ENCODE results near the gene ALDH8A1. TPM values are rescaled to one million over a fixed set of nuclear protein-coding genes. Genes with fewer than 3 reads are reported as not detected.

ALDH8A1 gene
- polyA plus RNA-seq, 1 of the 3 experiments (the other 2 are of a cell fraction) = 0.25 TPM

GRCh38 chr6:134921276-134921675 is 28.6 kb downstream of the ALDH8A1 start:
- WGBS (ENCODE audit: low lambda C conversion rate) = 92% methylated on average over 4 of the region's 5 CpGs
- H3K4me2 ChIP-seq = no peak overlapping the region
- H3K9me3 ChIP-seq = no peaks in the 10 kb centered on the region
- TF ChIP-seq MXI1 (IDR thresholded peaks at IDR 0.05; ENCODE audit: low read depth, low read length) (no peak), FOSL2 (IDR thresholded peaks at IDR 0.05; ENCODE audit: borderline replicate concordance, low read depth) (no peak), RAD21 (IDR thresholded peaks at IDR 0.05; ENCODE audit: low read length) (no peak), TCF12 (IDR thresholded peaks at IDR 0.05) (no peak), GABPA (IDR thresholded peaks at IDR 0.05; ENCODE audit: low read depth) (no peak), GATA2 (CRISPR knock-in tag; IDR thresholded peaks at IDR 0.05) (no peak), RFX5 (IDR thresholded peaks at IDR 0.05; ENCODE audit: low read length) (no peak), FOXM1 (IDR thresholded peaks at IDR 0.05; ENCODE audit: low read depth) (no peak), RCOR1 (IDR thresholded peaks at IDR 0.05; ENCODE audit: low read length) (no peak), NRF1 (IDR thresholded peaks at IDR 0.05; ENCODE audit: low read depth, low read length) (no peak), CTCF (IDR thresholded peaks at IDR 0.05) (no peak), EZH2phosphoT487 (IDR thresholded peaks at IDR 0.05; ENCODE audit: borderline replicate concordance, low read depth) (no peak), POLR2AphosphoS5 (IDR thresholded peaks at IDR 0.05; ENCODE audit: low read depth, low read length) (no peak), IRF3 (IDR thresholded peaks at IDR 0.05; ENCODE audit: low read depth, low read length) (no peak), CHD2 (IDR thresholded peaks at IDR 0.05; ENCODE audit: low read length, partially characterized antibody) (no peak), RXRA (IDR thresholded peaks at IDR 0.05; ENCODE audit: borderline replicate concordance, low read depth) (no peak), JUND (IDR thresholded peaks at IDR 0.05) (no peak)
- TF ChIP-seq, protein P1, sequence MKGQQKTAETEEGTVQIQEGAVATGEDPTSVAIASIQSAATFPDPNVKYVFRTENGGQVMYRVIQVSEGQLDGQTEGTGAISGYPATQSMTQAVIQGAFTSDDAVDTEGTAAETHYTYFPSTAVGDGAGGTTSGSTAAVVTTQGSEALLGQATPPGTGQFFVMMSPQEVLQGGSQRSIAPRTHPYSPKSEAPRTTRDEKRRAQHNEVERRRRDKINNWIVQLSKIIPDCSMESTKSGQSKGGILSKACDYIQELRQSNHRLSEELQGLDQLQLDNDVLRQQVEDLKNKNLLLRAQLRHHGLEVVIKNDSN (IDR thresholded peaks at IDR 0.05; ENCODE audit: borderline replicate concordance, low read depth) = no peak
- TF ChIP-seq, protein P2, sequence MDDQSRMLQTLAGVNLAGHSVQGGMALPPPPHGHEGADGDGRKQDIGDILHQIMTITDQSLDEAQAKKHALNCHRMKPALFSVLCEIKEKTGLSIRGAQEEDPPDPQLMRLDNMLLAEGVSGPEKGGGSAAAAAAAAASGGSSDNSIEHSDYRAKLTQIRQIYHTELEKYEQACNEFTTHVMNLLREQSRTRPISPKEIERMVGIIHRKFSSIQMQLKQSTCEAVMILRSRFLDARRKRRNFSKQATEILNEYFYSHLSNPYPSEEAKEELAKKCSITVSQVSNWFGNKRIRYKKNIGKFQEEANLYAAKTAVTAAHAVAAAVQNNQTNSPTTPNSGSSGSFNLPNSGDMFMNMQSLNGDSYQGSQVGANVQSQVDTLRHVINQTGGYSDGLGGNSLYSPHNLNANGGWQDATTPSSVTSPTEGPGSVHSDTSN (IDR thresholded peaks at IDR 0.05) = no peak
- H3K36me3 ChIP-seq (replicated peaks in 1 of 2; ENCODE audit: control insufficient read depth in 1 of 2, insufficient read depth in 2 of 2, low read length in 1 of 2) = no peaks in the 10 kb centered on the region
- H4K20me1 ChIP-seq (ENCODE audit: insufficient read depth) = no peaks in the 10 kb centered on the region
- CTCF ChIA-PET = interaction anchor here (0.9 to 1.2 kb wide), 3 partner anchors 19 to 798 kb away, joined by 3 read pairs; no protein-coding TSS in a partner anchor
- POLR2A ChIA-PET = no interaction called here
- no peak overlapping the region for H3K27ac ChIP-seq (ENCODE audit: low read depth in 2 of 2, low read length in 1 of 2)
- no peak overlapping the region for H2AFZ ChIP-seq (ENCODE audit: low read depth)
- no peak overlapping the region for H3K4me3 ChIP-seq (ENCODE audit: low read depth in 2 of 2, low read length in 1 of 2)
- H3F3A ChIP-seq (replicated peaks; ENCODE audit: insufficient read depth) = peaks cover 3% of the 10 kb centered on the region
- no peaks in the 10 kb centered on the region for H3K9me2 ChIP-seq
- H3K9ac ChIP-seq = no peak overlapping the region
- no peak for DNase-seq
- H3K79me2 ChIP-seq (ENCODE audit: insufficient read depth) = no peaks in the 10 kb centered on the region
- H3K27me3 ChIP-seq (ENCODE audit: insufficient read depth) = no peaks in the 10 kb centered on the region
- no peaks in the 10 kb centered on the region for H3K4me1 ChIP-seq (ENCODE audit: control insufficient read depth in 1 of 2, insufficient read depth in 2 of 2, low read depth in 1 of 2, low read length in 1 of 2)
